Tibial nerve (tissue), 4 donors: Measurements from ENCODE around the gene CACNG1. TPM values are rescaled to one million over a fixed set of nuclear protein-coding genes. Genes with fewer than 3 reads are reported as not detected.

Experiments used
- DNase-seq, 2 donors: peaks; one replicate each; pipeline ENCODE4 v3.0.0-alpha.2; 2019; ENCODE audit warnings: low spot score in 2 of 2
- H3K27ac ChIP-seq, 4 donors: fragments of 200-600 bp; sonication (generic) in 3 of 4; one replicate each; pipeline ENCODE4 v1.5.1; 2017 to 2019; ENCODE audit warnings: mild to moderate bottlenecking in 1 of 4
- H3K27me3 ChIP-seq, 2 donors: fragments of 200-600 bp; sonication (generic) in 1 of 2; one replicate each; pipeline versions ENCODE4 v1.5.1 to v1.6.0; 2017 to 2019
- H3K36me3 ChIP-seq, 3 donors: fragments of 200-600 bp; sonication (generic); one replicate each; pipeline ENCODE4 v1.5.1; 2018 to 2019
- H3K4me1 ChIP-seq, 4 donors: fragments of 200-600 bp; sonication (generic) in 3 of 4; one replicate each; pipeline ENCODE4 v1.5.1; 2017 to 2019
- H3K4me3 ChIP-seq, 4 donors: fragments of 200-600 bp; sonication (generic) in 3 of 4; one replicate each; pipeline ENCODE4 v1.5.1; 2017 to 2019; ENCODE audit warnings: mild to moderate bottlenecking in 1 of 4, moderate library complexity in 1 of 4
- H3K9me3 ChIP-seq, 4 donors: fragments of 200-600 bp; sonication (generic) in 3 of 4; one replicate each; pipeline ENCODE4 v1.5.1; 2017 to 2019
- CTCF ChIP-seq, 5 experiments: fragments of 200-600 bp in 3 of 5; fragments of 450-650 bp in 2 of 5; sonication (generic) in 3 of 5; IDR thresholded peaks; one replicate each; pipeline ENCODE4 v1.5.1; 2016 to 2019; ENCODE audit warnings: antibody characterized with exemption in 5 of 5, mild to moderate bottlenecking in 3 of 5, moderate library complexity in 2 of 5
- EP300 ChIP-seq, 2 donors: sonication (generic); formaldehyde crosslinking; IDR thresholded peaks; one replicate each; pipeline ENCODE4 v1.6.1; 2017; ENCODE audit warnings: antibody characterized with exemption in 2 of 2, mild to moderate bottlenecking in 1 of 2
- POLR2A ChIP-seq, 2 donors: fragments of 450-650 bp; IDR thresholded peaks; one replicate each; pipeline ENCODE4 v1.6.1; 2017; ENCODE audit warnings: antibody characterized with exemption in 2 of 2, mild to moderate bottlenecking in 2 of 2, moderate library complexity in 2 of 2
- WGBS, 2 donors: methylation state at CpG; one replicate each; pipeline ENCODE4 v1.1.5; 2018; 5-methylcytosine and 5-hydroxymethylcytosine counted together
- total RNA-seq, 4 donors: library from RNA; depleted of rRNA; stranded (reverse); fragments of >200 nt; gene quantifications; one replicate each; pipeline ENCODE4 v1.1.0, GENCODE V29; 2016

The CACNG1 gene
- total RNA-seq, 4 donors from 2014 or later: not detected

- no peaks in the 10 kb centered on the region for H3K36me3 ChIP-seq
- 68 to 71% methylated on average over 7 of the region's 7 CpGs for WGBS, 2 donors
- no peak for DNase-seq
- no peak overlapping the region for H3K4me3 ChIP-seq
- H3K27me3 ChIP-seq: no peaks in the 10 kb centered on the region
- H3K27ac ChIP-seq: no peak overlapping the region
- H3K9me3 ChIP-seq: peaks cover 0 to under 1% (median 0%) of the 10 kb centered on the region in 4 donors
- TF ChIP-seq EP300 (IDR thresholded peaks at IDR 0.05) (no peak), POLR2A (IDR thresholded peaks at IDR 0.05) (no peak), CTCF (IDR thresholded peaks at IDR 0.05) (no peak)
- H3K4me1 ChIP-seq: no peaks in the 10 kb centered on the region
Measured at GRCh38 chr17:67041531-67041930, 2.8 kb upstream of the CACNG1 start.

- no peak for DNase-seq
- Histone ChIP-seq H3K4me1 (no peaks in the 10 kb centered on the region), H3K27ac (no peak overlapping the region), H3K4me3 (no peak overlapping the region), H3K27me3 (no peaks in the 10 kb centered on the region), H3K36me3 (no peaks in the 10 kb centered on the region), H3K9me3 (peaks cover 0 to 7% (median 0%) of the 10 kb centered on the region in 4 donors)
- TF ChIP-seq CTCF (IDR thresholded peaks at IDR 0.05): no peak
- TF ChIP-seq POLR2A (IDR thresholded peaks at IDR 0.05): no peak
- TF ChIP-seq EP300 (IDR thresholded peaks at IDR 0.05): no peak
- WGBS, 2 donors: 68 to 72% methylated on average over 11 of the region's 11 CpGs
Measured at GRCh38 chr17:67041941-67042899, 2.1 kb upstream of the CACNG1 start.

GRCh38 chr17:67043283-67043682 lies 1.1 kb upstream of the CACNG1 start:
- DNase-seq: no peak
- Histone ChIP-seq H3K27me3 (no peaks in the 10 kb centered on the region), H3K4me3 (no peak overlapping the region), H3K9me3 (peaks cover 0 to 17% (median 3%) of the 10 kb centered on the region in 4 donors), H3K27ac (no peak overlapping the region), H3K36me3 (no peaks in the 10 kb centered on the region), H3K4me1 (no peaks in the 10 kb centered on the region)
- WGBS, 2 donors: 72 to 76% methylated on average over 12 of the region's 12 CpGs
- no peak for TF ChIP-seq POLR2A (IDR thresholded peaks at IDR 0.05)
- no peak for TF ChIP-seq EP300 (IDR thresholded peaks at IDR 0.05)
- TF ChIP-seq CTCF (IDR thresholded peaks at IDR 0.05): no peak

DNA sequence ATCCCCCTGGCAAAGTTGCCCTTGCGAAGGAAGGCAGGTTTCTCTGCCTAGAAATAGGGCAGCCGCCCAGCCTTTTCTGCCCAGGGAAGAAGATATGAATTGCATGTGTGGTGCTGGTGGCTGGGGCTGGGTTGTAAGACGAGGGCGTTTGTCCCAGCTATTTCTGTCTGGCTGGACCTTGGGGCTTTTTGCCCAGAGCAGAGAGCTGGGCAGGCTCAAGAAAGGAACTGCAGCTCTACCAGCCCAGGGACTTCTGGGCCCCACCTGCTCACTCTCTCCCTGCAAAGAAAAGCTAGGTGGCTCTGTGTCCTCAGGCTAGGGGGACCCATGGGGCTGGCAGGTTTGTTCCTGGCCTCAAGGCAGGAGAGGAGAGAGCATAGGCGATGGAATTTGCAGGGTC lies 586 bp downstream of the CACNG1 start:
- Histone ChIP-seq H3K36me3 (peaks cover 0 to 4% (median 0%) of the 10 kb centered on the region in 3 donors), H3K27me3 (no peaks in the 10 kb centered on the region), H3K4me3 (no peak overlapping the region), H3K9me3 (peaks cover 0 to 34% (median 3%) of the 10 kb centered on the region in 4 donors), H3K4me1 (no peaks in the 10 kb centered on the region), H3K27ac (no peak overlapping the region)
- TF ChIP-seq EP300 (IDR thresholded peaks at IDR 0.05) (no peak), CTCF (IDR thresholded peaks at IDR 0.05) (no peak), POLR2A (IDR thresholded peaks at IDR 0.05) (no peak)
- WGBS, 2 donors: 79 to 81% methylated on average over 5 of the region's 5 CpGs
- no peak for DNase-seq

DNA sequence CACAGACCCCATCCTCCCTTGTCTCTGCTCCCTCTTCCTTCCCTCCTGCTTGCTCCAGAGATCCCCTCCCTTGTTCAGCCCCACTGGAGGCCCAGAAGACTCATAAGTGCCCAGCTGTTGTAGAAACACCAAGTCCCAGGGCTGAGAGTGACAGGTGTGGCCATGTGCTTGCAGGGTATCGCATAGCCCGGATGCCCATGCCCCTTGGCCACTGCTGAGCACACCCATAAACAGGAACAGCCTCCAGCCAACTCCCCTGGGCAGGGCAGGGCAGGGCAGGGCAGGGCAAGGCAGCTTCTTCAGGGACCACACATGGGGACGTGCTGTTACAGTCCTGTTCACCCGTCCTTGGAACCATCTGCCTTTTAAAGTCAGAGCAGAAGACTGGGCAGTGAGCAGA lies 2.0 kb downstream of the CACNG1 start:
- 50 to 79% methylated on average over 2 to 4 of the region's 4 CpGs for WGBS, 2 donors
- Histone ChIP-seq H3K27me3 (no peaks in the 10 kb centered on the region), H3K4me3 (no peak overlapping the region), H3K9me3 (peaks cover 0 to 45% (median 3%) of the 10 kb centered on the region in 4 donors), H3K36me3 (peaks cover 0 to 6% (median 0%) of the 10 kb centered on the region in 3 donors), H3K4me1 (no peaks in the 10 kb centered on the region), H3K27ac (no peak overlapping the region)
- TF ChIP-seq CTCF (IDR thresholded peaks at IDR 0.05): no peak
- no peak for TF ChIP-seq EP300 (IDR thresholded peaks at IDR 0.05)
- no peak for TF ChIP-seq POLR2A (IDR thresholded peaks at IDR 0.05)
- no peak for DNase-seq
